GM12865 (cell line): Measurements from ENCODE around the gene HES7.

Source experiments
- DNase-seq: peaks from one replicate; pipeline ENCODE4 v3.0.0; 2010; ENCODE audit warnings: low read depth
- H3K4me3 ChIP-seq: 2 replicates; pipeline ENCODE4 v1.5.1; 2011; ENCODE audit warnings: mild to moderate bottlenecking, low read depth, low read length, control low read depth
- TF ChIP-seq, protein P1 (sequence below): IDR thresholded peaks from 2 replicates; pipeline ENCODE4 v1.5.1; 2011; ENCODE audit warnings: low read length, control low read depth, low read depth, inconsistent platforms; ENCODE audit not compliant: insufficient read depth; ENCODE audit errors: missing control alignments

HES7 gene

DNA sequence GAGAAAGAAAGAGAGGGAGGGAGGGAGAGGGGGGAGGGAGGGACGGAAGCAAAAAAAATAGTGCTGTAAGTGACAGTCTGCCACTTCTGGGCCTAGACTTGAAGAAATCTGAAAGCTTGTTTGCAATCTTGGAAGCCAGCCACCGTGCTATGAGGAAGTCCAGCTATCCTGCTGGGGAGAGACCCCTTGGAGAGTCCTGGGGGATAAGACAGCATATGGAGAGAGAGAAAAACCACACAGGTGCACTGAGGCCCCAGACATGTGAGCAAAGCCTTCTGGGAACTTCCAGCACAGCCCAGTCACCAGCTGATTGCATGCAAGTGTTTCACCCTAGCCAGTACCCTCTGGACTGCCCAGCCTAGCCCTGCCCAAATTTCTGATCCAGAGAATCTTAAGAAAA, 23.8 kb downstream of the HES7 start:
- H3K4me3 ChIP-seq: no peak overlapping the region
- TF ChIP-seq, protein P1, sequence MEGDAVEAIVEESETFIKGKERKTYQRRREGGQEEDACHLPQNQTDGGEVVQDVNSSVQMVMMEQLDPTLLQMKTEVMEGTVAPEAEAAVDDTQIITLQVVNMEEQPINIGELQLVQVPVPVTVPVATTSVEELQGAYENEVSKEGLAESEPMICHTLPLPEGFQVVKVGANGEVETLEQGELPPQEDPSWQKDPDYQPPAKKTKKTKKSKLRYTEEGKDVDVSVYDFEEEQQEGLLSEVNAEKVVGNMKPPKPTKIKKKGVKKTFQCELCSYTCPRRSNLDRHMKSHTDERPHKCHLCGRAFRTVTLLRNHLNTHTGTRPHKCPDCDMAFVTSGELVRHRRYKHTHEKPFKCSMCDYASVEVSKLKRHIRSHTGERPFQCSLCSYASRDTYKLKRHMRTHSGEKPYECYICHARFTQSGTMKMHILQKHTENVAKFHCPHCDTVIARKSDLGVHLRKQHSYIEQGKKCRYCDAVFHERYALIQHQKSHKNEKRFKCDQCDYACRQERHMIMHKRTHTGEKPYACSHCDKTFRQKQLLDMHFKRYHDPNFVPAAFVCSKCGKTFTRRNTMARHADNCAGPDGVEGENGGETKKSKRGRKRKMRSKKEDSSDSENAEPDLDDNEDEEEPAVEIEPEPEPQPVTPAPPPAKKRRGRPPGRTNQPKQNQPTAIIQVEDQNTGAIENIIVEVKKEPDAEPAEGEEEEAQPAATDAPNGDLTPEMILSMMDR: no peak
- no peak for DNase-seq

DNA sequence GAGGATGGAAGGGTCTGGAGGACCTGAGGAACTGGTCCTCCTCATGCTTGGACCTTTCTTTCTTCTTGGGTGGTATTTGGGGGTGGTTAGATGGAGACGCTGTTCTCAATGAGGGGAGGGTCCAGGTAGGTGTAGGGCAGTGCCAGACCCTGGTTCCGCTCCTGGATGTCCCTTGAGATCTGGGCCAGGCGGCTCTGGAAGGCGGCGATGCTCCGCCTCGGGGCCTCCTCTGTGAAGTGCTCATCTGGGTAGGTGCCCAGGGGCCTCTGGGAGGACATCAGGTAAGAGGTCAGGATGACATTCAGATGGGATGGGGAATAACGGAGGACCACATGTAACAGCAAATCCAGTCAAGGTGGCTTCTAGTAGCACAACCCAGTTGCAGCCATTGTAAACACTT, 27.4 kb downstream of the HES7 start:
- TF ChIP-seq, protein P1: no peak
- H3K4me3 ChIP-seq: no peak overlapping the region
- no peak for DNase-seq

GRCh38 chr17:8095361-8095760, 28.5 kb downstream of the HES7 start:
- H3K4me3 ChIP-seq: no peak overlapping the region
- TF ChIP-seq, protein P1: no peak
- DNase-seq: no peak

DNA sequence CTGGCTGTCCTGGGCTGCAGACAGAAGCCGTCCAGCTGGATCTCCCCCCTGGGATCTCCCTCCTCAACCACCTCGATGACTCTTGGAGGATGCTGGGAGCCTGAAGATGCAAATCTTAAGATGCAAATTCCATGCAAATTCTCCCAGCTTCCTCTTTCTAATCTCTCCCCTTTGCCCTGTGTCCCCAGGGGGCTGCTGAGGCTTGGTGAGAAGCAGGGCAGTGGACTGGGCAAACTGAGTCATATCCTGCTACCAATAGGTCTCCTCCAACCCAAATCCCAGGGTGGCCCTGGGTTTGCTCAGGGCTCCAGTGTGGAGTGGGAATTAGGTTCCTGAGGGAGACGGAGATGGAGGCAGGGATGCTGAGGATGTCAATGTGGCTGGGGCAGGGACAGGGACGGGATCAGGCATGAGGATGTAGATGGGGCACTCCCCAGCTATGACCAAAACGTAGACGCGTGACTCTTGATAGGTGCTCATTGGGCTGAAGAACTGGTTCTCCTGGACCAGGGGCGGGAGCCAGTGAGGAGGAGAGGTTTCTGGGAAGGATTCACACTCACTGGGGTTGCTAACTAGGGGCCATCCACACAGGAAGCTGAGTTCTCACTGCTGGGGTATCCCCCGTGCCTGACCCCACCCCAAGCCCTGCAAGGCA, 32.7 kb downstream of the HES7 start:
- DNase-seq: peak; percentile 65

GRCh38 chr17:8089728-8090127, 34.2 kb downstream of the HES7 start:
- H3K4me3 ChIP-seq: no peak overlapping the region
- no peak for DNase-seq
- TF ChIP-seq, protein P1: no peak

More for the DNA sequence above, 32.7 kb downstream of the HES7 start:
- TF ChIP-seq, protein P1: no peak
- no peak overlapping the region for H3K4me3 ChIP-seq

DNA sequence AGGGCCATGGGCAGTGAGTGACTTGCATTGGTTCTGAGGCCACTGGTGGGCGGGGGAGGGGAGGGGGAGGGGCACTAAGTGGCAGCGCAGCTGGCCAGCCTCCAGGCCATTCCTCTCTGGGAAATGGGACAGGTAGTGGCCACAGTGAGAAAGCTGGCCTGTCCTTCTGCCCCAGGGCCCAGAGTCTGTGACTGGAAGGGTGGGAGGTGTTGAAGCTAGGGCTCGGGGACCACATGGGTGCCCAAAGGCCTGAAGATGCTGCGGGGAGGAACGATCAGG, 36.0 kb downstream of the HES7 start:
- TF ChIP-seq, protein P1: no peak
- DNase-seq: no peak
- H3K4me3 ChIP-seq: no peak overlapping the region
